Cardiac muscle cell (in vitro differentiated cells and primary cell): ENCODE data around the gene EFHC1. TPM values are rescaled to one million over a fixed set of nuclear protein-coding genes. Genes with fewer than 3 reads are reported as not detected.

Source experiments
- DNase-seq, 2 donors: peaks; one replicate each; pipeline versions ENCODE4 v3.0.0 to v3.0.0-alpha.2; 2010 to 2017; ENCODE audit warnings: low read depth in 1 of 2, low spot score in 1 of 2
- H3K27ac ChIP-seq: fragments of 200-600 bp; sonication (generic); 2 replicates; pipeline ENCODE4 v1.5.1; 2016
- H3K27me3 ChIP-seq: fragments of 200-600 bp; sonication (generic); 2 replicates; pipeline ENCODE4 v1.6.0; 2016; ENCODE audit warnings: control low read depth
- H3K36me3 ChIP-seq: fragments of 200-600 bp; sonication (generic); 2 replicates; pipeline ENCODE4 v1.5.1; 2016; ENCODE audit warnings: control low read depth
- H3K4me1 ChIP-seq: fragments of 200-600 bp; sonication (generic); 2 replicates; pipeline ENCODE4 v1.8.1; 2017; ENCODE audit warnings: low read depth, mild to moderate bottlenecking, mixed run types
- H3K4me3 ChIP-seq: fragments of 200-600 bp; sonication (generic); 2 replicates; pipeline ENCODE4 v1.5.1; 2016; ENCODE audit warnings: mild to moderate bottlenecking
- H3K9me3 ChIP-seq: fragments of 200-600 bp; sonication (generic); 2 replicates; pipeline ENCODE4 v1.5.1; 2017; ENCODE audit warnings: low read depth, mild to moderate bottlenecking, control low read depth
- CTCF ChIP-seq: IDR thresholded peaks from 2 replicates; pipeline ENCODE4 v1.5.1; 2012; ENCODE audit warnings: low read depth, mild to moderate bottlenecking, low read length
- polyA plus RNA-seq: library from polyadenylated mRNA; unstranded; fragments of >200 nt; fragmentation: Nextera tagmentation; extraction: Ambion mirVana; gene quantifications from 2 replicates; pipeline ENCODE4 v1.2.1, GENCODE V29; 2016
- total RNA-seq: library from RNA; depleted of rRNA; stranded (reverse); fragments of >200 nt; gene quantifications from 2 replicates; pipeline ENCODE4 v1.2.3, GENCODE V29; 2016

EFHC1 gene
- total and polyA plus RNA-seq, 2 experiments from 2014 or later: 21.0 to 22.7 TPM

- no peak overlapping the region for H3K4me3 ChIP-seq
- no peak overlapping the region for H3K27ac ChIP-seq
- H3K4me1 ChIP-seq: no peaks in the 10 kb centered on the region
- DNase-seq: no peak
- H3K27me3 ChIP-seq: no peaks in the 10 kb centered on the region
- H3K9me3 ChIP-seq: no peaks in the 10 kb centered on the region
- no peaks in the 10 kb centered on the region for H3K36me3 ChIP-seq
- no peak for TF ChIP-seq CTCF
Measured at GRCh38 chr6:52537001-52537753, 117.0 kb downstream of the EFHC1 start.

- TF ChIP-seq CTCF: no peak
- no peaks in the 10 kb centered on the region for H3K27me3 ChIP-seq
- no peaks in the 10 kb centered on the region for H3K36me3 ChIP-seq
- no peak overlapping the region for H3K27ac ChIP-seq
- no peak overlapping the region for H3K4me3 ChIP-seq
- no peaks in the 10 kb centered on the region for H3K9me3 ChIP-seq
- no peaks in the 10 kb centered on the region for H3K4me1 ChIP-seq
- DNase-seq: no peak
Measured at GRCh38 chr6:52538252-52538900, 118.2 kb downstream of the EFHC1 start.

- no peak overlapping the region for H3K27ac ChIP-seq
- no peaks in the 10 kb centered on the region for H3K27me3 ChIP-seq
- H3K4me1 ChIP-seq: no peaks in the 10 kb centered on the region
- H3K36me3 ChIP-seq: no peaks in the 10 kb centered on the region
- H3K4me3 ChIP-seq: no peak overlapping the region
- TF ChIP-seq CTCF: no peak
- H3K9me3 ChIP-seq: no peaks in the 10 kb centered on the region
- DNase-seq: peak in 1 of 2 donors; percentile 46
Measured at GRCh38 chr6:52538901-52539354, 118.8 kb downstream of the EFHC1 start.

- no peak for TF ChIP-seq CTCF
- no peak for DNase-seq
- H3K27ac ChIP-seq: no peak overlapping the region
Measured at GRCh38 chr6:52539607-52540006, 119.5 kb downstream of the EFHC1 start.

GRCh38 chr6:52540286-52540902 is 120.3 kb downstream of the EFHC1 start:
- Histone ChIP-seq H3K27me3 (no peaks in the 10 kb centered on the region), H3K36me3 (no peaks in the 10 kb centered on the region), H3K27ac (no peak overlapping the region), H3K9me3 (no peaks in the 10 kb centered on the region), H3K4me3 (no peak overlapping the region), H3K4me1 (no peaks in the 10 kb centered on the region)
- no peak for TF ChIP-seq CTCF
- no peak for DNase-seq

More at GRCh38 chr6:52539607-52540006, 119.5 kb downstream of the EFHC1 start:
- Histone ChIP-seq H3K27me3 (no peaks in the 10 kb centered on the region), H3K9me3 (no peaks in the 10 kb centered on the region), H3K36me3 (no peaks in the 10 kb centered on the region), H3K4me3 (no peak overlapping the region), H3K4me1 (no peaks in the 10 kb centered on the region)
